A549 (cell line): ENCODE results near the gene RNF214. TPM values are rescaled to one million over a fixed set of nuclear protein-coding genes. Genes with fewer than 3 reads are reported as not detected.

Source experiments
- ATAC-seq, 2 experiments: fragments of 200-7000 bp in 1 of 2; fragments of >200 bp in 1 of 2; cut with Nextera tagmentation in 1 of 2; cut with Tn5 transposase in 1 of 2; 3 replicates each; pipeline versions ENCODE4 v1.8.0 to v1.9.1; 2018 to 2020; ENCODE audit warnings: mild to moderate bottlenecking in 1 of 2, moderate library complexity in 1 of 2
- CTCF ChIA-PET: fragments of 300-600 bp; sonication (Branson Sonifier 250); formaldehyde crosslinking; extraction: SDS; loops from one replicate; lab custom pipeline; 2021; ENCODE audit warnings: antibody characterized with exemption, inconsistent platforms; lab: Yijun Ruan, JAX
- POLR2A ChIA-PET: fragments of 350-600 bp; formaldehyde crosslinking; extraction: SDS; loops from one replicate; lab custom pipeline; 2021; ENCODE audit warnings: antibody characterized with exemption, inconsistent platforms; lab: Yijun Ruan, JAX
- DNase-seq, 2 experiments: peaks; one replicate each; pipeline versions ENCODE4 v3.0.0 to v3.0.0-alpha.2; 2011 to 2016; ENCODE audit warnings: low read depth in 1 of 2, low spot score in 1 of 2
- FAIRE-seq: peaks from 2 replicates; lab custom pipeline; 2011; peaks lifted over from hg19 to GRCh38; lab: Jason Lieb, UNC
- H3K27ac ChIP-seq, 2 experiments: fragments of >200 bp; sonication (Bioruptor Twin); formaldehyde crosslinking; 3 replicates each; pipeline ENCODE4 v1.5.1; 2016 to 2017
- H3K4me1 ChIP-seq: fragments of >200 bp; sonication (Bioruptor Twin); formaldehyde crosslinking; 3 replicates; pipeline ENCODE4 v1.6.1; 2016
- H3K4me2 ChIP-seq: fragments of >200 bp; sonication (Bioruptor Twin); formaldehyde crosslinking; 3 replicates; pipeline ENCODE4 v1.6.1; 2016
- H3K4me3 ChIP-seq: fragments of >200 bp; sonication (Bioruptor Twin); formaldehyde crosslinking; 3 replicates; pipeline ENCODE4 v1.5.1; 2016
- H3K9me3 ChIP-seq: fragments of >200 bp; sonication (Bioruptor Twin); formaldehyde crosslinking; 3 replicates; pipeline ENCODE4 v1.6.1; 2016
- ATOH8 ChIP-seq: fragments of 250-450 bp; sonication (Bioruptor Pico); IDR thresholded peaks from 2 replicates; pipeline ENCODE4 v1.5.0; 2020; ENCODE audit warnings: low read depth, mild to moderate bottlenecking, moderate library complexity
- BCL3 ChIP-seq: fragments of >200 bp; sonication (Bioruptor Twin); formaldehyde crosslinking; IDR thresholded peaks from 3 replicates; pipeline ENCODE4 v1.6.1; 2016
- CBX8 ChIP-seq: fragments of 200-600 bp; sonication (generic); IDR thresholded peaks from 2 replicates; pipeline ENCODE4 v1.6.1; 2016
- CEBPB ChIP-seq, 2 experiments: fragments of >200 bp in 1 of 2; sonication (Bioruptor Twin) in 1 of 2; formaldehyde crosslinking in 1 of 2; IDR thresholded peaks; 2 replicates each; pipeline ENCODE4 v1.6.1; 2012 to 2016
- EHF ChIP-seq: fragments of 250-450 bp; sonication (Bioruptor Pico); IDR thresholded peaks from 2 replicates; pipeline ENCODE4 v1.5.0; 2020; ENCODE audit warnings: mild to moderate bottlenecking
- EP300 ChIP-seq, 2 experiments: fragments of >200 bp; sonication (Bioruptor Twin); formaldehyde crosslinking; IDR thresholded peaks; 2 replicates in 1 of 2; 3 replicates in 1 of 2; pipeline ENCODE4 v1.6.1; 2016 to 2017
- HDAC2 ChIP-seq: fragments of 200-600 bp; sonication (generic); IDR thresholded peaks from 2 replicates; pipeline ENCODE4 v1.6.1; 2016
- HES2 ChIP-seq: fragments of >200 bp; sonication (Bioruptor Twin); formaldehyde crosslinking; IDR thresholded peaks from 2 replicates; pipeline ENCODE4 v1.6.1; 2016
- HEYL ChIP-seq: fragments of 250-450 bp; sonication (Bioruptor Pico); IDR thresholded peaks from 2 replicates; pipeline ENCODE4 v1.8.0; 2021; ENCODE audit warnings: mild to moderate bottlenecking, moderate library complexity
- HOXB5 ChIP-seq: fragments of 250-450 bp; sonication (Bioruptor Pico); IDR thresholded peaks from 2 replicates; pipeline ENCODE4 v1.5.0; 2020; ENCODE audit warnings: mild to moderate bottlenecking, moderate library complexity
- JUN ChIP-seq, 2 experiments: fragments of >200 bp; sonication (Bioruptor Twin); formaldehyde crosslinking; IDR thresholded peaks; 2 replicates in 1 of 2; 3 replicates in 1 of 2; pipeline ENCODE4 v1.6.1; 2016 to 2017
- KDM1A ChIP-seq: fragments of 200-600 bp; sonication (generic); IDR thresholded peaks from 2 replicates; pipeline ENCODE4 v1.6.1; 2016; ENCODE audit warnings: low read depth, mild to moderate bottlenecking
- KDM5A ChIP-seq: fragments of 200-600 bp; sonication (generic); IDR thresholded peaks from 2 replicates; pipeline ENCODE4 v1.6.1; 2016; ENCODE audit warnings: antibody characterized with exemption, mild to moderate bottlenecking
- MAFK ChIP-seq: fragments of 450-650 bp; IDR thresholded peaks from 2 replicates; pipeline ENCODE4 v1.6.1; 2014; ENCODE audit not compliant: partially characterized antibody
- NFE2L2 ChIP-seq: fragments of 150-350 bp; conservative IDR thresholded peaks from 2 replicates; pipeline ENCODE4 v1.6.1; 2014; ENCODE audit warnings: low read length
- PHF8 ChIP-seq: fragments of 200-600 bp; sonication (generic); IDR thresholded peaks from 2 replicates; pipeline ENCODE4 v1.6.1; 2016; ENCODE audit warnings: low read depth, mild to moderate bottlenecking, antibody characterized with exemption, moderate library complexity, borderline replicate concordance
- POLR2AphosphoS2 ChIP-seq: conservative IDR thresholded peaks from 2 replicates; pipeline ENCODE4 v1.6.1; 2012; ENCODE audit warnings: low read length, improper control_type of control experiment, inconsistent platforms
- RCOR1 ChIP-seq: fragments of 150-350 bp; IDR thresholded peaks from 2 replicates; pipeline ENCODE4 v1.6.1; 2014; ENCODE audit warnings: antibody characterized with exemption, low read length, low read depth
- TFCP2L1 ChIP-seq: fragments of 250-450 bp; sonication (Bioruptor Pico); IDR thresholded peaks from 2 replicates; pipeline ENCODE4 v1.5.0; 2021; ENCODE audit warnings: mild to moderate bottlenecking
- ZFP36 ChIP-seq: fragments of 450-650 bp; IDR thresholded peaks from 2 replicates; pipeline ENCODE4 v1.6.1; 2014; ENCODE audit warnings: borderline replicate concordance; ENCODE audit not compliant: partially characterized antibody
- WGBS: methylation state at CpG from one replicate; pipeline ENCODE4 v1.1.6; 2017; ENCODE audit errors: missing lambda C conversion rate; 5-methylcytosine and 5-hydroxymethylcytosine counted together
- polyA plus RNA-seq, 4 experiments: library from polyadenylated mRNA; depleted of rRNA in 3 of 4; stranded (reverse); fragments of >200 nt; fragmentation: RNase III in 1 of 4; extraction: RNeasy Plus Mini Kit Qiagen cat#74134 plus additional on column Dnase treatment in 1 of 4; gene quantifications; 2 replicates in 3 of 4; 3 replicates in 1 of 4; pipeline ENCODE4 v1.2.3, GENCODE V29; 2011 to 2017

RNF214 gene
- polyA plus RNA-seq, 2 of the 4 experiments (the other 2 are of a cell fraction) = 11.0 to 15.9 TPM

- ChIA-PET CTCF (interaction anchor here (1.4 kb wide), 1 partner anchor 38 kb away, joined by 6 read pairs; no protein-coding TSS in a partner anchor), POLR2A (no interaction called here)
- no peak for TF ChIP-seq KDM1A
- no peak for TF ChIP-seq MAFK
- no peak for TF ChIP-seq HEYL (CRISPR knock-in tag)
- TF ChIP-seq ZFP36 = no peak
- FAIRE-seq = no peak
- H3K4me3 ChIP-seq = no peak overlapping the region
- over 99% methylated on average over 12 of the region's 16 CpGs for WGBS
- H3K4me2 ChIP-seq = no peak overlapping the region
- no peaks in the 10 kb centered on the region for H3K9me3 ChIP-seq
- no peak overlapping the region for H3K27ac ChIP-seq
- DNase-seq = no peak
- no peaks in the 10 kb centered on the region for H3K4me1 ChIP-seq
- ATAC-seq = no peak
These were observed 44.5 kb upstream of the RNF214 start for GRCh38 chr11:117187799-117188481.

- ATAC-seq (no peak), FAIRE-seq (no peak), DNase-seq (no peak)
- Histone ChIP-seq H3K4me1 (no peaks in the 10 kb centered on the region), H3K9me3 (no peaks in the 10 kb centered on the region), H3K27ac (no peak overlapping the region), H3K4me2 (no peak overlapping the region), H3K4me3 (no peak overlapping the region)
- ChIA-PET POLR2A (no interaction called here), CTCF (interaction anchor here (1.4 kb wide), 1 partner anchor 38 kb away, joined by 6 read pairs; no protein-coding TSS in a partner anchor)
- TF ChIP-seq KDM5A (no peak), EP300 (IDR thresholded peaks at IDR 0.05) (no peak), CBX8 (no peak), PHF8 (no peak), ATOH8 (CRISPR knock-in tag) (no peak), CEBPB (IDR thresholded peaks at IDR 0.05) (no peak), HOXB5 (CRISPR knock-in tag) (no peak), RCOR1 (no peak), BCL3 (no peak), EHF (CRISPR knock-in tag) (no peak), POLR2AphosphoS2 (no peak)
- WGBS = 80% methylated on average over 11 of the region's 20 CpGs
These were observed 43.8 kb upstream of the RNF214 start for GRCh38 chr11:117188620-117189081.

GRCh38 chr11:117189191-117189940, 43.1 kb upstream of the RNF214 start:
- ChIA-PET CTCF (interaction anchor here (1.4 kb wide), 1 partner anchor 37 kb away, joined by 6 read pairs; no protein-coding TSS in a partner anchor), POLR2A (interaction anchor here (0.5 kb wide), 1 partner anchor 31 kb away, joined by 3 read pairs; no protein-coding TSS in a partner anchor)
- Histone ChIP-seq H3K4me3 (no peak overlapping the region), H3K4me2 (no peak overlapping the region), H3K27ac (no peak overlapping the region), H3K4me1 (no peaks in the 10 kb centered on the region), H3K9me3 (no peaks in the 10 kb centered on the region)
- DNase-seq (no peak), FAIRE-seq (no peak), ATAC-seq (no peak)
- 93% methylated on average over 17 of the region's 22 CpGs for WGBS
- TF ChIP-seq TFCP2L1 = no peak
- TF ChIP-seq NFE2L2 = no peak
- no peak for TF ChIP-seq HEYL (CRISPR knock-in tag)
- TF ChIP-seq HDAC2 = no peak
- TF ChIP-seq HES2 = no peak
- TF ChIP-seq PHF8 = no peak
- TF ChIP-seq JUN (IDR thresholded peaks at IDR 0.05) = no peak
